ENCODE results near the gene CLBA1. TPM values are rescaled to one million over a fixed set of nuclear protein-coding genes. Genes with fewer than 3 reads are reported as not detected.

Gene CLBA1
- total and polyA plus RNA-seq, 9 of the 15 experiments (the other 6 are each of a cell fraction or from before 2014, with no cell fraction given) = 0.04 to 3.9 (median 2.6) TPM

GRCh38 chr14:104979758-104980610, 5.6 kb upstream of the CLBA1 start:
- ChIA-PET POLR2A (no interaction called here), CTCF (ENCODE audit: low intra/inter-chr PET ratio) (no interaction called here)
- Histone ChIP-seq H3K4me1 (replicated peaks in 1 of 2; ENCODE audit: control insufficient read depth in 2 of 2, insufficient read depth in 2 of 2, low read length in 2 of 2) (peaks cover 7 to 70% of the 10 kb centered on the region in 2 experiments; a peak in 4 of 5 replicates), H3K27me3 (ENCODE audit: control insufficient read depth in 2 of 2, insufficient read depth in 2 of 2, low read length in 2 of 2) (no peaks in the 10 kb centered on the region), H2AFZ (ENCODE audit: low read depth, low read length) (no peak overlapping the region; the same call in 1 of the 2 replicates), H3K36me3 (ENCODE audit: control insufficient read depth, insufficient read depth, low read length) (no peaks in the 10 kb centered on the region), H3K4me2 (ENCODE audit: insufficient read depth, low read length) (no peak overlapping the region), H3K4me3 (no peak overlapping the region), H3K9ac (ENCODE audit: insufficient read depth in 1 of 2, low read depth in 2 of 2, low read length in 2 of 2) (no peak overlapping the region), H4K20me1 (replicated peaks; ENCODE audit: control insufficient read depth, insufficient read depth, low read length) (0 out of 2 replicates have a peak, but pooled peaks cover 11% of the 10 kb centered on the region), H3K9me1 (ENCODE audit: control insufficient read depth, insufficient read depth, low read length) (no peaks in the 10 kb centered on the region), H3K9me3 (replicated peaks; ENCODE audit: control insufficient read depth, insufficient read depth, low read depth, low read length) (no peaks in the 10 kb centered on the region), H3K79me2 (ENCODE audit: control insufficient read depth, insufficient read depth, low read length) (no peaks in the 10 kb centered on the region), H3K27ac (ENCODE audit: extremely low read depth, low read depth, low read length) (no peak overlapping the region; the same call in 2 of the 3 replicates)
- WGBS (ENCODE audit: insufficient coverage, low coverage, missing lambda C conversion rate) = 29% methylated on average over 18 of the region's 19 CpGs
- in situ Hi-C loops (cut with MboI) (no loop called here), intact Hi-C loops (cut with micrococcal nuclease) (loop anchor here (5.0 kb wide), 1 partner anchor 37 kb away; no protein-coding TSS in a partner anchor)
- FAIRE-seq (peak; percentile 67), ATAC-seq (no peak), DNase-seq (ENCODE audit: extremely low read depth in 1 of 4, low spot score in 3 of 4) (no peak)
- no TSS peak for BruUV-seq (replicated peaks)
- no peak for TF ChIP-seq ZNF79 (CRISPR knock-in tag; IDR thresholded peaks at IDR 0.05; ENCODE audit: low read depth)
- TF ChIP-seq ARID1B (IDR thresholded peaks at IDR 0.05) = peak; percentile 27; the same call in 1 of the 2 replicates
- peak; percentile 67; the same call in 1 of the 2 replicates for TF ChIP-seq LARP7 (IDR thresholded peaks at IDR 0.05)
- TF ChIP-seq GABPA (tag; conservative IDR thresholded peaks at IDR 0.05; ENCODE audit: low read depth) = peak; percentile 36; the same call in 1 of the 2 replicates
- TF ChIP-seq ZZZ3 (IDR thresholded peaks at IDR 0.05) = no peak
- TF ChIP-seq HLTF (IDR thresholded peaks at IDR 0.05) = peak; percentile 51; the same call in 1 of the 2 replicates
- TF ChIP-seq PHF20 (IDR thresholded peaks at IDR 0.05; ENCODE audit: partially characterized antibody) = peak; percentile 34
- peak; percentile 76 for TF ChIP-seq FOSL1 (tag; conservative IDR thresholded peaks at IDR 0.05)
- TF ChIP-seq MAFG (tag; conservative IDR thresholded peaks at IDR 0.05) = no peak
- 0 out of 2 replicates have a peak, but pooled peaks have one; percentile 20 for TF ChIP-seq BCOR (IDR thresholded peaks at IDR 0.05)
- peak; percentile 58; the same call in 1 of the 2 replicates for TF ChIP-seq ZEB2 (IDR thresholded peaks at IDR 0.05)
- peak; percentile 69 for TF ChIP-seq DPF2 (IDR thresholded peaks at IDR 0.05)
- TF ChIP-seq ARHGAP35 (IDR thresholded peaks at IDR 0.05; ENCODE audit: partially characterized antibody) = peak; percentile 31
- peak; percentile 74 for TF ChIP-seq ATF3 (IDR thresholded peaks at IDR 0.05)
- no peak for TF ChIP-seq ATF3 (CRISPR knock-in tag; conservative IDR thresholded peaks at IDR 0.05)
- TF ChIP-seq MLLT1 (IDR thresholded peaks at IDR 0.05) = 0 out of 4 replicates have a peak, but pooled peaks of 1 of the 2 experiments have one; percentile 52
- TF ChIP-seq ZSCAN32 (CRISPR knock-in tag; IDR thresholded peaks at IDR 0.05) = no peak
- TF ChIP-seq BCLAF1 (IDR thresholded peaks at IDR 0.05; ENCODE audit: borderline replicate concordance in 1 of 2, control insufficient read depth in 1 of 2, low read depth in 2 of 2, low read length in 1 of 2) = 0 out of 4 replicates have a peak, but pooled peaks of 1 of the 2 experiments have one; percentile 51

Data from K562 (cell line).